GM12891 (cell line): ENCODE results near the gene CGB8.
"Not testable (repeated sequence)": the region's sequence is repeated elsewhere in the genome, so short reads cannot be mapped to it uniquely, and the experiment has no call there.

ENCODE experiments used
- DNase-seq: peaks from one replicate; pipeline ENCODE4 v3.0.0; 2011; ENCODE audit warnings: low spot score; ENCODE audit not compliant: insufficient read length
- FAIRE-seq: peaks from 2 replicates; lab custom pipeline; 2011; peaks lifted over from hg19 to GRCh38; lab: Jason Lieb, UNC
- PAX5 ChIP-seq: IDR thresholded peaks from 2 replicates; pipeline ENCODE4 v1.6.1; 2011; ENCODE audit warnings: low read length, moderate library complexity, mild to moderate bottlenecking; ENCODE audit not compliant: insufficient read depth, severe bottlenecking
- POLR2A ChIP-seq: IDR thresholded peaks from 2 replicates; pipeline ENCODE4 v1.6.1; 2011; ENCODE audit warnings: low read depth, low read length, control low read depth
- POLR2AphosphoS5 ChIP-seq: IDR thresholded peaks from 2 replicates; pipeline ENCODE4 v1.6.1; 2011; ENCODE audit warnings: low read depth, low read length, control low read depth
- POU2F2 ChIP-seq: IDR thresholded peaks from 2 replicates; pipeline ENCODE4 v1.6.1; 2011; ENCODE audit warnings: low read depth, mild to moderate bottlenecking, control low read depth, low read length, moderate library complexity
- SPI1 ChIP-seq: IDR thresholded peaks from 2 replicates; pipeline ENCODE4 v1.6.1; 2011; ENCODE audit warnings: low read depth, low read length, control low read depth
- TAF1 ChIP-seq: IDR thresholded peaks from 2 replicates; pipeline ENCODE4 v1.6.1; 2011; ENCODE audit warnings: low read depth, low read length, control low read depth

CGB8 gene

DNA sequence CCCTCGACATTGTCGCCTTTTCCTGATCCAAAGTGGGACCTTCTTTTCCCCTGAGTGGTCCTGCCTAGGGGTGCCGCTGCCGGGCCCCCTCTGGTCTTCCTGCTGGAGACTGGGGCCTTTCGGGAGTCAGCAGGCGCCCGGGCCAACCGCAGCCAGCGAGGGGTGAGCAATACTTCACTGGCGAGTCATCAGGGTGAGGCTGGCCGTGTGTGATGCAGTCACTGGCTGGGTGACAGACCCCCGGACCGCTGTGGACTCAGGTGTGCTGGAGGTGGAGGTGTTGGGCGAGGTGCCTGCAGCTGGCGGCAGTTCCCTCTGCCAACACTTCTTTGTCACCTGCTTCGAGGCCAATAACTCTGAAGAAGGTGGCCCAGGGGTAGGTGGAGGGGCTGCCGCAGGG, 6.7 kb downstream of the CGB8 start:
- FAIRE-seq = no peak

GRCh38 chr19:49039736-49040135, 9.2 kb downstream of the CGB8 start:
- DNase-seq, FAIRE-seq: not testable (repeated sequence)

More for the DNA sequence above, 6.7 kb downstream of the CGB8 start:
- DNase-seq = no peak
- no peak for TF ChIP-seq POU2F2
- no peak for TF ChIP-seq POLR2AphosphoS5
- TF ChIP-seq SPI1 = no peak
- no peak for TF ChIP-seq POLR2A
- TF ChIP-seq TAF1 = no peak
- no peak for TF ChIP-seq PAX5

- not testable (repeated sequence) for FAIRE-seq
Measured at GRCh38 chr19:49038557-49039276, 10.2 kb downstream of the CGB8 start.

DNA sequence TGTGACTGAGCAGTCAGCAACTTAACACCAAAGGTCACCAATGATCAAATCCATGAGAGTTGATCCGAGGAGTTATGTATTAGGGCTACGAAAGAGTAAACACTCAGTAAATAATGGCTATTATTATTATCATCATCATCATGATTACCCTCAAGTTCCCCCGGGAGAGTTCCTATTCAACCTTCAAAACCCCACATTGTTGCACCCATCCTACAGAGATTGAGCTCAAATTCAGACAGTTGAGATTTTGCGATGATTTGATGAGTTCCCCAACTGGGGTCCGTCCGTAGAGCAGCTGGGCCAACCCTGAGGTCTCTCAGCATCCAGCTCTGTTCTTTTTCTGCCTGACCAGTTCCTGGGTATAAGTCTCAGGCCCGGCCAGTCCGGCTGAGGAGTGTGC, 10.8 kb downstream of the CGB8 start:
- not testable (repeated sequence) for DNase-seq, FAIRE-seq

More at GRCh38 chr19:49038557-49039276, 10.2 kb downstream of the CGB8 start:
- not testable (repeated sequence) for DNase-seq

DNA sequence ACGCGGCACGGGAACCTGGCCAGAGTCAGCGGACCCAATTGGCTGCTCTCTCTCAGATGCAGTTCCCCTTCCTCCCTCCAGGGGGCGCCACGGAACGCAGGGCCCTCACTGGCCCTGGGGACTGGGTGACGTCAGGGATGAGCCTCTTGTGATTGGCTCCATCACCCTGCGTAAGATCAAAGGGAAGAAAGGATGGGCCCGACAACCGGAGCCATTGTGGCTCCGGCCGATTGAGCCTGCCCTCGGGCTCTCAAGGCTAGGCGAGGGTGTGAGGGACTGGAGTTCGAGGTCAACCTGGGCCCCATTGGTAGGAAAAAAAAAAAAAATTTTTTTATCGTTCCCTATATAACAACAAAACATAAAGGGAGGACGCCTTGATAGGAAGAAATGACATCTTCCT, 12.1 kb downstream of the CGB8 start, which contains the start of gene CGB1:
Gene CGB1, minus strand, starts transcription at position 81 of the 400 bp plus-strand sequence. CDS start 184 bp downstream, outside the sequence.
- not testable (repeated sequence) for DNase-seq, FAIRE-seq

DNA sequence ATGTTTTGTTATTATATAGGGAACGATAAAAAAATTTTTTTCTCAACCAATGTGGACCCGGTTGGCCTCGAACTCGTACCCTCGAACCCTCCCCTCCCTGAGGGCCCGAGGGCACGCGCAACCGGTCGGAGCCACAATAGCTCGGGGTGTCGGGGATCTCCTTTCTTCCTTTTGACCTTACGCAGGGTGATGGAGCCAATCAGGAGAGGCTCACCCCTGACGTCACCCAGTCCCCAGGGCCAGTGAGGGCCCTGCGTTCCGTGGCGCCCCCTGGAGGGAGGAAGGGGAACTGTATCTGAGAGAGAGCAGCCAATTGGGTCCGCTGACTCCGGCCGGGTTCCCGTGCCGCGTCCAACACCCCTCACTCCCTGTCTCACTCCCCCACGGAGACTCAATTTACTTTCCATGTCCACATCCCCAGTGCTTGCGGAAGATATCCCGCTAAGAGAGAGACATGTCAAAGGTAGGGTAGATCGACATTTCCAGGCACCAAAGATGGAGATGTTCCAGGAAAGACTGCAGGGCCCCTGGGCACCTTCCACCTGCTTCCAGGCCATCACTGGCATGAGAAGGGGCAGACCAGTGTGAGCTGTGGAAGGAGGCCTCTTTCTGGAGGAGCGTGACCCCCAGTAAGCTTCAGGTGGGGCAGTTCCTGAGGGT, 17.1 kb downstream of the CGB8 start, which contains the start of gene CGB2:
Gene CGB2, plus strand, starts transcription at position 249 of the 660 bp plus-strand sequence. Its CDS starts 206 bp downstream, at position 455.
- DNase-seq, FAIRE-seq: not testable (repeated sequence)

DNA sequence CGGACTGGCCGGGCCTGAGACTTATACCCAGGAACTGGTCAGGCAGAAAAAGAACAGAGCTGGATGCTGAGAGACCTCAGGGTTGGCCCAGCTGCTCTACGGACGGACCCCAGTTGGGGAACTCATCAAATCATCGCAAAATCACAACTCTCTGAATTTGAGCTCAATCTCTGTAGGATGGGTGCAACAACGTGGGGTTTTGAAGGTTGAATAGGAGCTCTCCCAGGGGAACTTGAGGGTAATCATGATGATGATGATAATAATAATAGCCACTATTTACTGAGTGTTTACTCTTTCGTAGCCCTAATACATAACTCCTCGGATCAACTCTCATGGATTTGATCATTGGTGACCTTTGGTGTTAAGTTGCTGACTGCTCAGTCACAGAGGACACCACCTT, 18.6 kb downstream of the CGB8 start:
- DNase-seq, FAIRE-seq: not testable (repeated sequence)

DNA sequence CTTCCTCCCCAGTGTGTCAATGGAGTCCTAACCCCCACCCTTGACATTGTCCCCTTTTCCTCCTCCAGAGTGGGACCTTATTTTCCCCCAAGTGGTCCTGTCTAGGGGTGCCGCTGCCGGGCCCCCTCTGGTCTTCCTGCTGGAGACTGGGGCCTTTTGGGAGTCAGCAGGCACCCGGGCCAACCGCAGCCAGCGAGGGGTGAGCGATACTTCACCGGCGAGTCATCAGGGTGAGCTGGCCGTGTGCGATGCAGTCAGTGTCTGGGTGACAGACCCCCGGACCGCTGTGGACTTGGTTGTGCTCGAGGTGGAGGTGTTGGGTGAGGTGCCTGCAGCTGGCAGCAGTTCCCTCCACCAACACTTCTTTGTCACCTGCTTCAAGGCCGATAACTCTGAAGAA, 19.2 kb downstream of the CGB8 start:
- DNase-seq, FAIRE-seq: not testable (repeated sequence)

DNA sequence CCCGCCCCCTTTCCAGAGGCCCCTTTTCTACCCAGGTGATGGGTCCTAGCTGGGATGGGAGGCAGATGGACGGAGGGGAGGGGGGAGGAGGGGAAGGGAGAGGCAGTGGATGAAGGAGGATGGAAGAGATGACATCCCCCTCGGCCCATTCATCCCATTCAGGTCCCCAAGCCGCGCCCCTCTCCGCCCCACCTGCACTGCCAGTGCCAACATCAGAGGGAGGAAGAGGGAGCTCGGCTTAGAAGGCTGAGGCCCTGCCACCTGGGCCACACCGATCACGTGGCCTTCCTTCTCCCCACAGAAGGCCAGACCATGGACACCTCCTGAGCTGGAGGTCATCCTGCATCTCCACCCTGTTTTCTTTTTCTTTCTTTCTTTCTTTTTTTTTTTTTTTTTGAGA, 20.2 kb downstream of the CGB8 start:
- FAIRE-seq, DNase-seq: not testable (repeated sequence)

DNA sequence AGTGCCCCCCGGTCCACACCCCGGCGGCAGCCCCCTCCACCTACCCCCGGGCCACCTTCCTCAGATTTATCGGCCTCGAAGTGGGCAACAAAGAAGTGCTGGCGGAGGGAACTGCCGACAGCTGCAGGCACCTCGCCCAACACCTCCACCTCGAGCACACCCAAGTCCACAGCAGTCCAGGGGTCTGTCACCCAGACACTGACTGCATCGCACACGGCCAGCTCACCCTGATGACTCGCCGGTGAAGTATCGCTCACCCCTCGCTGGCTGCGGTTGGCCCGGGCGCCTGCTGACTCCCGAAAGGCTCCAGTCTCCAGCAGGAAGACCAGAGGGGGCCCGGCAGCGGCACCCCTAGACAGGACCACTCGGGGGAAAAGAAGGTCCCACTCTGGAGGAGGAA, 23.3 kb downstream of the CGB8 start:
- not testable (repeated sequence) for FAIRE-seq, DNase-seq

GRCh38 chr19:49025088-49025487, 23.8 kb downstream of the CGB8 start:
- not testable (repeated sequence) for DNase-seq, FAIRE-seq

GRCh38 chr19:49024233-49024632, 24.7 kb downstream of the CGB8 start, which contains the start of gene CGB3:
TSS of gene CGB3 (minus strand) at chr19:49024333. CDS start at chr19:49023971, 362 bp downstream.
- FAIRE-seq = not testable (repeated sequence)

DNA sequence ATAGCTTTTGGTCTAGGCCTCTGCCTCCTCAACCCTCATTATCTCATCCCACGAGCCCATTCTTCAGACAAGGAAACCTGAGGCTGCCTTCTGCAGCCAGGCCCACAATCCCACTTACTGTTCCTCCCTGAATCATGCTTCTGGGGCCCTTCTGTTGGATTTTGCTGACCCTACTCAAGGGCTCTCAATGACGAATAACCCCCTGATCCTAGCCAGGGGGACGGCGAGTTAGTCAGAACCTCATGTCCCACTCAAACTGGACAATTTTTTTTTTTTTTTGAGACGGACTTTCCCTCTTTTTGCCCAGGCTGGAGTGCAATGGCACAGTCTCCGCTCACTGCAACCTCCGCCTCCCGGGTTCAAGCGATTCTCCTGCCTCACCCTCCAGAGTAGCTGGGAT, 26.8 kb downstream of the CGB8 start:
- TF ChIP-seq SPI1 = no peak
- TF ChIP-seq POLR2AphosphoS5 = no peak
- TF ChIP-seq TAF1 = no peak
- no peak for TF ChIP-seq POU2F2
- no peak for FAIRE-seq
- no peak for DNase-seq

More at GRCh38 chr19:49024233-49024632, 24.7 kb downstream of the CGB8 start, which contains the start of gene CGB3:
- DNase-seq = not testable (repeated sequence)
